CD14-positive monocyte (primary cell): ENCODE results near the gene CEP68. TPM values are rescaled to one million over a fixed set of nuclear protein-coding genes. Genes with fewer than 3 reads are reported as not detected.

Source experiments
- DNase-seq, 3 donors: peaks; one replicate each; pipeline ENCODE4 v3.0.0-alpha.2; 2011 to 2022
- H2AFZ ChIP-seq: 2 replicates; pipeline ENCODE4 v1.6.0; 2012; ENCODE audit warnings: mild to moderate bottlenecking, low read depth, low read length, inconsistent platforms; ENCODE audit not compliant: insufficient read depth, poor library complexity, severe bottlenecking
- H3K27ac ChIP-seq, 2 donors: 1 replicate in 1 of 2; 2 replicates in 1 of 2; pipeline ENCODE4 v1.5.1; 2012 to 2013; ENCODE audit warnings: low read length in 2 of 2, control low read depth in 1 of 2, inconsistent platforms in 1 of 2, low read depth in 1 of 2, mild to moderate bottlenecking in 1 of 2
- H3K27me3 ChIP-seq, 2 donors: one replicate each; pipeline versions ENCODE4 v1.6.0 to v1.6.1; 2011 to 2013; ENCODE audit warnings: low read length in 2 of 2; ENCODE audit not compliant: control insufficient read depth in 2 of 2, insufficient read depth in 2 of 2
- H3K36me3 ChIP-seq, 2 donors: replicated peaks in 1 of 2; 1 replicate in 1 of 2; 2 replicates in 1 of 2; pipeline versions ENCODE4 v1.5.1 to v1.6.1; 2012 to 2013; ENCODE audit warnings: low read length in 2 of 2, control low read depth in 1 of 2, inconsistent platforms in 1 of 2, mild to moderate bottlenecking in 1 of 2; ENCODE audit not compliant: insufficient read depth in 2 of 2, control insufficient read depth in 1 of 2
- H3K4me1 ChIP-seq, 2 donors: 1 replicate in 1 of 2; 2 replicates in 1 of 2; pipeline versions ENCODE4 v1.5.1 to v1.6.1; 2012 to 2013; ENCODE audit warnings: low read length in 2 of 2, control low read depth in 1 of 2, inconsistent platforms in 1 of 2, mild to moderate bottlenecking in 1 of 2, moderate library complexity in 1 of 2; ENCODE audit not compliant: insufficient read depth in 2 of 2, control insufficient read depth in 1 of 2
- H3K4me2 ChIP-seq: replicated peaks from 2 replicates; pipeline ENCODE3; 2012; ENCODE audit warnings: low read length, moderate library complexity, mild to moderate bottlenecking; ENCODE audit not compliant: poor library complexity, severe bottlenecking; ENCODE audit errors: extremely low read depth
- H3K4me3 ChIP-seq, 3 experiments: fragments of 200-600 bp in 1 of 3; sonication (generic) in 1 of 3; replicated peaks in 1 of 3; 1 replicate in 2 of 3; 2 replicates in 1 of 3; pipeline ENCODE4 v1.5.1; 2011 to 2013; ENCODE audit warnings: low read length in 3 of 3, mild to moderate bottlenecking in 3 of 3, control low read depth in 2 of 3, low read depth in 2 of 3, inconsistent platforms in 1 of 3, moderate library complexity in 1 of 3
- H3K79me2 ChIP-seq: 2 replicates; pipeline ENCODE4 v1.6.0; 2012; ENCODE audit warnings: mild to moderate bottlenecking, control low read depth, inconsistent platforms, low read length, moderate library complexity; ENCODE audit not compliant: insufficient read depth
- H3K9ac ChIP-seq: 2 replicates; pipeline ENCODE4 v1.6.0; 2017; ENCODE audit warnings: low read length, mild to moderate bottlenecking; ENCODE audit not compliant: insufficient read depth, poor library complexity, severe bottlenecking
- H3K9me3 ChIP-seq, 2 donors: replicated peaks in 1 of 2; 1 replicate in 1 of 2; 2 replicates in 1 of 2; pipeline versions ENCODE4 v1.5.1 to v1.6.1; 2012 to 2013; ENCODE audit warnings: low read length in 2 of 2, control low read depth in 1 of 2; ENCODE audit not compliant: control insufficient read depth in 1 of 2, insufficient read depth in 1 of 2
- H4K20me1 ChIP-seq: 2 replicates; pipeline ENCODE4 v1.6.0; 2012; ENCODE audit warnings: mild to moderate bottlenecking, low read length, control low read depth, moderate library complexity; ENCODE audit not compliant: insufficient read depth
- H3K27ac Mint-ChIP-seq, 7 donors: one replicate each; pipeline ENCODE4 v1.8.0; 2020; ENCODE audit warnings: mild to moderate bottlenecking in 7 of 7, mixed read lengths in 7 of 7, moderate library complexity in 6 of 7, inconsistent platforms in 2 of 7
- H3K27me3 Mint-ChIP-seq, 3 donors: one replicate each; pipeline ENCODE4 v1.8.0; 2021 to 2022; ENCODE audit warnings: low read depth in 3 of 3, mild to moderate bottlenecking in 3 of 3, mixed read lengths in 3 of 3, moderate library complexity in 3 of 3, inconsistent platforms in 1 of 3
- H3K36me3 Mint-ChIP-seq, 2 donors: one replicate each; pipeline ENCODE4 v1.8.0; 2020; ENCODE audit warnings: mixed read lengths in 2 of 2, inconsistent platforms in 1 of 2, mild to moderate bottlenecking in 1 of 2
- H3K4me1 Mint-ChIP-seq: one replicate; pipeline ENCODE4 v1.8.0; 2020; ENCODE audit warnings: mild to moderate bottlenecking, mixed read lengths
- H3K4me3 Mint-ChIP-seq, 2 donors: one replicate each; pipeline ENCODE4 v1.8.0; 2020; ENCODE audit warnings: mild to moderate bottlenecking in 2 of 2, mixed read lengths in 2 of 2, moderate library complexity in 1 of 2
- H3K9me3 Mint-ChIP-seq, 7 donors: one replicate each; pipeline ENCODE4 v1.8.0; 2020 to 2022; ENCODE audit warnings: mixed read lengths in 7 of 7, mild to moderate bottlenecking in 6 of 7, moderate library complexity in 6 of 7, inconsistent platforms in 2 of 7
- CTCF ChIP-seq: fragments of 200-600 bp; IDR thresholded peaks from one replicate; pipeline ENCODE4 v1.8.0; 2022; ENCODE audit warnings: antibody characterized with exemption, mild to moderate bottlenecking
- WGBS: methylation state at CpG from one replicate; pipeline ENCODE4 v1.1.5; 2013; ENCODE audit warnings: missing lambda C conversion rate; ENCODE audit not compliant: insufficient coverage; 5-methylcytosine and 5-hydroxymethylcytosine counted together
- intact Hi-C, 2 donors: fragments of 100-400 bp; cut with micrococcal nuclease; formaldehyde crosslinking; loops; one replicate each; pipeline versions ENCODE4 v1.15.0 to v1.15.1; 2023
- polyA plus RNA-seq, 3 donors: library from polyadenylated mRNA; depleted of rRNA in 1 of 3; unstranded in 2 of 3; stranded (reverse) in 1 of 3; fragments of 300-500 nt in 2 of 3; fragments of >200 nt in 1 of 3; fragmentation: Illumina TruSeq in 2 of 3; gene quantifications; 1 replicate in 2 of 3; 2 replicates in 1 of 3; pipeline ENCODE4 v1.2.3, GENCODE V29; 2012 to 2021

The CEP68 gene
- polyA plus RNA-seq, 3 donors, result 2.5 to 6.5 (median 2.8) TPM

- Histone ChIP-seq H3K9me3 (no peaks in the 10 kb centered on the region), H3K27me3 (no peaks in the 10 kb centered on the region), H3K79me2 (peaks cover 12% of the 10 kb centered on the region), H3K4me3 (no peak overlapping the region), H3K4me1 (peaks cover 50 to 53% of the 10 kb centered on the region in 2 donors), H3K9ac (no peak overlapping the region), H3K4me2 (no peak overlapping the region), H3K36me3 (peaks cover 13 to 29% of the 10 kb centered on the region in 2 donors), H4K20me1 (no peaks in the 10 kb centered on the region), H2AFZ (no peak overlapping the region), H3K27ac (peak overlapping the region in 1 of 2 donors; percentile 11)
- intact Hi-C loops, result no loop called here
- Mint-ChIP-seq H3K9me3 (no peaks in the 10 kb centered on the region), H3K4me3 (no peak overlapping the region), H3K27me3 (no peaks in the 10 kb centered on the region), H3K36me3 (peaks cover 27% of the 10 kb centered on the region in 2 donors), H3K4me1 (peaks cover 46% of the 10 kb centered on the region), H3K27ac (peak overlapping the region; percentile 75 to 91 (median 81))
- DNase-seq, result no peak
- WGBS, result 100% methylated on average over 1 of the region's 8 CpGs
- TF ChIP-seq CTCF, result no peak
Observed at GRCh38 chr2:65026154-65026553, 30.1 kb upstream of the CEP68 start.

GRCh38 chr2:65026704-65027464, 29.3 kb upstream of the CEP68 start:
- H3K27me3 ChIP-seq, result no peaks in the 10 kb centered on the region
- Mint-ChIP-seq H3K9me3 (no peaks in the 10 kb centered on the region), H3K27me3 (no peaks in the 10 kb centered on the region), H3K4me1 (peaks cover 53% of the 10 kb centered on the region), H3K27ac (no peak overlapping the region), H3K36me3 (peaks cover 20 to 23% of the 10 kb centered on the region in 2 donors), H3K4me3 (no peak overlapping the region)
- no peak for TF ChIP-seq CTCF
- WGBS, result 98% methylated on average over 10 of the region's 13 CpGs
- H3K4me1 ChIP-seq, result peaks cover 57 to 60% of the 10 kb centered on the region in 2 donors
- DNase-seq, result no peak
- no peak overlapping the region for H2AFZ ChIP-seq
- H4K20me1 ChIP-seq, result no peaks in the 10 kb centered on the region
- H3K9ac ChIP-seq, result no peak overlapping the region
- intact Hi-C loops, result no loop called here
- H3K27ac ChIP-seq, result no peak overlapping the region
- H3K9me3 ChIP-seq, result no peaks in the 10 kb centered on the region
- H3K4me3 ChIP-seq, result no peak overlapping the region
- H3K36me3 ChIP-seq, result peaks cover 6 to 22% of the 10 kb centered on the region in 2 donors
- no peak overlapping the region for H3K4me2 ChIP-seq
- H3K79me2 ChIP-seq, result peaks cover 7% of the 10 kb centered on the region
